Activated CD8-positive, alpha-beta T cell treated with anti-CD3 and anti-CD28 coated beads for 36 hours (primary cell): ENCODE results near the gene ZNF830. TPM values are rescaled to one million over a fixed set of nuclear protein-coding genes. Genes with fewer than 3 reads are reported as not detected.
"Not testable (repeated sequence)": the region's sequence is repeated elsewhere in the genome, so short reads cannot be mapped to it uniquely, and the experiment has no call there.

Experiments used
- ATAC-seq: fragments of 200-7000 bp; cut with Tn5 transposase; one replicate; pipeline ENCODE4 v1.10.0; 2021; ENCODE audit warnings: mild to moderate bottlenecking, moderate library complexity
- CTCF ChIA-PET: fragments of 350-600 bp; sonication (Branson Sonifier 250); formaldehyde crosslinking; loops from one replicate; lab custom pipeline; 2021; ENCODE audit warnings: antibody characterized with exemption; lab: Charles Lee
- POLR2A ChIA-PET: fragments of 350-600 bp; sonication (Branson Sonifier 250); formaldehyde crosslinking; loops from one replicate; lab custom pipeline; 2021; ENCODE audit warnings: antibody characterized with exemption; lab: Charles Lee
- DNase-seq: peaks from one replicate; pipeline ENCODE4 v3.0.0-alpha.2; 2020
- H3K27ac Mint-ChIP-seq: one replicate; pipeline ENCODE4 v1.8.0; 2021; ENCODE audit warnings: mild to moderate bottlenecking, mixed read lengths
- H3K27me3 Mint-ChIP-seq: one replicate; pipeline ENCODE4 v1.8.0; 2021; ENCODE audit warnings: mixed read lengths
- H3K36me3 Mint-ChIP-seq: one replicate; pipeline ENCODE4 v1.8.0; 2021; ENCODE audit warnings: low read depth, mixed read lengths
- H3K4me1 Mint-ChIP-seq: one replicate; pipeline ENCODE4 v1.8.0; 2021; ENCODE audit warnings: low read depth, mixed read lengths
- H3K4me3 Mint-ChIP-seq: one replicate; pipeline ENCODE4 v1.8.0; 2021; ENCODE audit warnings: mild to moderate bottlenecking, moderate library complexity, mixed read lengths
- H3K9me3 Mint-ChIP-seq: one replicate; pipeline ENCODE4 v1.8.0; 2021; ENCODE audit warnings: mixed read lengths
- intact Hi-C: fragments of 100-400 bp; cut with micrococcal nuclease; formaldehyde crosslinking; loops from one replicate; pipeline ENCODE4 v1.10.0; 2022
- total RNA-seq, 2 experiments: library from RNA; stranded (reverse); gene quantifications; one replicate each; pipeline ENCODE4 v1.2.3, GENCODE V29; 2021
- TF ChIP-seq, protein P1 (sequence below): fragments of 200-600 bp; IDR thresholded peaks from one replicate; pipeline ENCODE4 v1.8.0; 2022; ENCODE audit warnings: antibody characterized with exemption, mild to moderate bottlenecking

Gene ZNF830
- total RNA-seq, 2 experiments from 2014 or later: 18.8 to 22.5 TPM

- no peaks in the 10 kb centered on the region for H3K27me3 Mint-ChIP-seq
These were observed 35.3 kb downstream of the ZNF830 start for GRCh38 chr17:34996422-34997285.

DNA sequence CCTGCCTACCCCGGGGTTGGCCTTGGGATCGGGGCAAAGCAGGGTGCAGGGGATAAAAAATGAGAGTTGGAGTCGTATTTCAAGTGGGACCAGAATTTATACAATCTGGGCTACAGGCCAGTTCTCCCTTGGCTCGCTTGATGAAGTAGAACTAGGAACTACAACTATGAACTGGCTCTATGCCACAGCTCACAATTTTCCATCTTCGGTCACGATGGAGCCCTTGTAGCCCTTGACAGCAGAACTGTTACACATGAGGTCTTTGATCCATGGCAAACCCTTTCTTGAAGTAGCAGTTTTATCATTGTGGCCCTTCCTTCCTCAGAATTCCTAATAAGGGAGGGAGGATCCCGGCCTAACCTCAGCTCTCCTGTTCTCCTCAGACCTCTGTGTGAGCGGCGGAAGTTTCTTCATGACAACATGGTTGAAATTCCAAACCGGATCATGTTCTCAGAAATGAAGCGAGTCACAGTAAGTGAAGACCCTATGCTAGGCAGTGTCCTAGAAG is 36.1 kb downstream of the ZNF830 start:
- Mint-ChIP-seq H3K36me3 (peaks cover 35% of the 10 kb centered on the region), H3K27ac (no peak overlapping the region), H3K27me3 (no peaks in the 10 kb centered on the region), H3K4me1 (peaks cover 5% of the 10 kb centered on the region), H3K9me3 (no peaks in the 10 kb centered on the region), H3K4me3 (no peak overlapping the region)
- TF ChIP-seq, protein P1, sequence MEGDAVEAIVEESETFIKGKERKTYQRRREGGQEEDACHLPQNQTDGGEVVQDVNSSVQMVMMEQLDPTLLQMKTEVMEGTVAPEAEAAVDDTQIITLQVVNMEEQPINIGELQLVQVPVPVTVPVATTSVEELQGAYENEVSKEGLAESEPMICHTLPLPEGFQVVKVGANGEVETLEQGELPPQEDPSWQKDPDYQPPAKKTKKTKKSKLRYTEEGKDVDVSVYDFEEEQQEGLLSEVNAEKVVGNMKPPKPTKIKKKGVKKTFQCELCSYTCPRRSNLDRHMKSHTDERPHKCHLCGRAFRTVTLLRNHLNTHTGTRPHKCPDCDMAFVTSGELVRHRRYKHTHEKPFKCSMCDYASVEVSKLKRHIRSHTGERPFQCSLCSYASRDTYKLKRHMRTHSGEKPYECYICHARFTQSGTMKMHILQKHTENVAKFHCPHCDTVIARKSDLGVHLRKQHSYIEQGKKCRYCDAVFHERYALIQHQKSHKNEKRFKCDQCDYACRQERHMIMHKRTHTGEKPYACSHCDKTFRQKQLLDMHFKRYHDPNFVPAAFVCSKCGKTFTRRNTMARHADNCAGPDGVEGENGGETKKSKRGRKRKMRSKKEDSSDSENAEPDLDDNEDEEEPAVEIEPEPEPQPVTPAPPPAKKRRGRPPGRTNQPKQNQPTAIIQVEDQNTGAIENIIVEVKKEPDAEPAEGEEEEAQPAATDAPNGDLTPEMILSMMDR: no peak
- CTCF ChIA-PET: interaction anchor here (1.1 to 5.6 kb wide), 9 partner anchors 10 to 122 kb away, joined by 3 to 59 read pairs (median 4); partner anchors contain the start of genes RAD51D and RFFL
- ATAC-seq (no peak), DNase-seq (no peak)
- intact Hi-C loops: loop anchor here (5.0 kb wide), 2 partner anchors 105 to 125 kb away; partner anchors contain the start of gene FNDC8
- POLR2A ChIA-PET: interaction anchor here (0.6 to 6.3 kb wide), 5 partner anchors 32 to 126 kb away, joined by 4 to 33 read pairs (median 6); partner anchors contain the start of gene RAD51D

More at GRCh38 chr17:34996422-34997285, 35.3 kb downstream of the ZNF830 start:
- TF ChIP-seq, protein P1: no peak
- DNase-seq (no peak), ATAC-seq (no peak)
- no peak overlapping the region for H3K27ac Mint-ChIP-seq
- intact Hi-C loops: loop anchor here (5.0 kb wide), 2 partner anchors 106 to 126 kb away; partner anchors contain the start of gene FNDC8
- H3K36me3 Mint-ChIP-seq: peaks cover 32% of the 10 kb centered on the region
- no peak overlapping the region for H3K4me3 Mint-ChIP-seq
- POLR2A ChIA-PET: interaction anchor here (1.0 to 6.3 kb wide), 3 partner anchors 93 to 127 kb away, joined by 6 to 33 read pairs (median 7); partner anchors contain the start of gene RAD51D
- H3K9me3 Mint-ChIP-seq: no peaks in the 10 kb centered on the region
- peaks cover 5% of the 10 kb centered on the region for H3K4me1 Mint-ChIP-seq
- CTCF ChIA-PET: interaction anchor here (1.1 to 5.6 kb wide), 9 partner anchors 10 to 122 kb away, joined by 3 to 59 read pairs (median 4); partner anchors contain the start of genes RAD51D and RFFL

DNA sequence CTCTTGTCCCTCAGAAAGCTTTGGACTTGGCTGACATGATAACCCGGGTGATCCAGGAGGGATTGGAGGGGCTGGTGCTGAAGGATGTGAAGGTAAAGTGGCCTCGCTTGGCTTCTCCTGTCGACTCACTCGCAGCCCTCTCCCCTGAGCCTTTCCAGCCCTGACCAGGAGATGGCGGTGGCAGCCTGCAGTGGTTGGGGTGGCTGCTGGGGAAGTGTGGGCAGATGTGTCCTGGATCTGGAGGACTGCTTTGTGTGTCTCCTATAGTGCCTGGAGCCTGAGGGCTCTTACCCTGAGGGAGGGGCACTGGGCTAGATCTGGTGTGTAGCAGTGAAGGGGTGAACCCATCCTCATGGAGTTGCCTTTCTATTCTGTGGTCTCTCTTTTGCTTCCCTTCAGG is 36.9 kb downstream of the ZNF830 start:
- TF ChIP-seq, protein P1: peak; percentile 77
- DNase-seq (peak; percentile 85), ATAC-seq (peak; percentile 99)
- no peaks in the 10 kb centered on the region for H3K9me3 Mint-ChIP-seq
- H3K4me3 Mint-ChIP-seq: no peak overlapping the region
- H3K36me3 Mint-ChIP-seq: peaks cover 36% of the 10 kb centered on the region
- no peaks in the 10 kb centered on the region for H3K27me3 Mint-ChIP-seq
- H3K4me1 Mint-ChIP-seq: peaks cover 5% of the 10 kb centered on the region
- intact Hi-C loops: loop anchor here (2.0 to 5.0 kb wide), 3 partner anchors 91 to 124 kb away; partner anchors contain the start of gene FNDC8
- CTCF ChIA-PET: interaction anchor here (1.0 to 5.6 kb wide), 10 partner anchors 8 to 121 kb away, joined by 3 to 59 read pairs (median 6); partner anchors contain the start of genes RAD51D and RFFL
- peak overlapping the region; percentile 60 for H3K27ac Mint-ChIP-seq
- POLR2A ChIA-PET: interaction anchor here (0.9 to 6.3 kb wide), 6 partner anchors 10 to 121 kb away, joined by 4 to 33 read pairs (median 6); partner anchors contain the start of gene RAD51D

GRCh38 chr17:34999456-34999855 is 38.1 kb downstream of the ZNF830 start:
- Mint-ChIP-seq H3K4me1 (peaks cover 5% of the 10 kb centered on the region), H3K4me3 (no peak overlapping the region), H3K36me3 (peaks cover 33% of the 10 kb centered on the region), H3K27me3 (no peaks in the 10 kb centered on the region), H3K9me3 (no peaks in the 10 kb centered on the region), H3K27ac (no peak overlapping the region)
- ChIA-PET POLR2A (interaction anchor here (1.1 to 6.3 kb wide), 4 partner anchors 9 to 120 kb away, joined by 3 to 33 read pairs (median 8); partner anchors contain the start of gene RAD51D), CTCF (interaction anchor here (0.8 to 5.6 kb wide), 9 partner anchors 10 to 127 kb away, joined by 3 to 59 read pairs (median 4); partner anchors contain the start of gene RAD51D)
- ATAC-seq: no peak
- intact Hi-C loops: loop anchor here (2.0 to 5.0 kb wide), 3 partner anchors 89 to 123 kb away; partner anchors contain the start of gene FNDC8
- TF ChIP-seq, protein P1: no peak
- no peak for DNase-seq

- H3K4me1 Mint-ChIP-seq, ATAC-seq, intact Hi-C loops, H3K4me3 Mint-ChIP-seq, H3K27me3 Mint-ChIP-seq, DNase-seq, H3K9me3 Mint-ChIP-seq: not testable (repeated sequence)
- ChIA-PET POLR2A (interaction anchor here (6.3 kb wide), 1 partner anchor 118 kb away, joined by 33 read pairs; the partner anchor contains the start of gene RAD51D), CTCF (interaction anchor here (0.8 to 5.6 kb wide), 3 partner anchors 11 to 118 kb away, joined by 3 to 59 read pairs (median 51); partner anchors contain the start of gene RAD51D)
- H3K36me3 Mint-ChIP-seq: peaks cover 34% of the 10 kb centered on the region
- peak overlapping the region; percentile 74 for H3K27ac Mint-ChIP-seq
These were observed 39.6 kb downstream of the ZNF830 start for GRCh38 chr17:35000965-35001364.
